Type B pancreatic cell (in vitro differentiated cells): ENCODE results near the gene NME3. TPM values are rescaled to one million over a fixed set of nuclear protein-coding genes. Genes with fewer than 3 reads are reported as not detected.
A peak's percentile ranks its signal among the peaks of the same experiment; 100 is the strongest.

ENCODE experiments used
- DNase-seq: peaks from one replicate; pipeline ENCODE4 v3.0.0; 2021; ENCODE audit warnings: mixed read lengths; ENCODE audit not compliant: unreplicated experiment; ENCODE audit errors: extremely low spot score
- H3K27ac Mint-ChIP-seq: 2 replicates; pipeline ENCODE4 v1.8.0; 2021; ENCODE audit warnings: mild to moderate bottlenecking, mixed read lengths
- H3K27me3 Mint-ChIP-seq: 2 replicates; pipeline ENCODE4 v1.8.0; 2021; ENCODE audit warnings: mixed read lengths
- H3K36me3 Mint-ChIP-seq: 2 replicates; pipeline ENCODE4 v1.8.0; 2021; ENCODE audit warnings: mixed read lengths
- H3K4me1 Mint-ChIP-seq: one replicate; pipeline ENCODE4 v1.8.0; 2021; ENCODE audit warnings: mixed read lengths; ENCODE audit not compliant: unreplicated experiment
- H3K4me3 Mint-ChIP-seq: 2 replicates; pipeline ENCODE4 v1.8.0; 2021; ENCODE audit warnings: mild to moderate bottlenecking, mixed read lengths
- H3K9me3 Mint-ChIP-seq: 2 replicates; pipeline ENCODE4 v1.8.0; 2021; ENCODE audit warnings: mixed read lengths
- CTCF ChIP-seq: fragments of 200-600 bp; sonication (generic); conservative IDR thresholded peaks from 2 replicates; pipeline ENCODE4 v1.5.0; 2021; ENCODE audit warnings: antibody characterized with exemption, mild to moderate bottlenecking
- total RNA-seq: library from RNA; stranded (reverse); gene quantifications from 2 replicates; pipeline ENCODE4 v1.2.1, GENCODE V29; 2021; ENCODE audit warnings: low replicate concordance

Gene NME3
- total RNA-seq, 1 donor from 2014 or later, result 55.9 TPM

- H3K4me3 Mint-ChIP-seq, result no peak overlapping the region
Measured at GRCh38 chr16:1745181-1745899, 26.0 kb downstream of the NME3 start.

GRCh38 chr16:1744338-1744840 is 27.0 kb downstream of the NME3 start:
- no peak for DNase-seq
- H3K27ac Mint-ChIP-seq, result no peak overlapping the region
- H3K4me3 Mint-ChIP-seq, result no peak overlapping the region
- no peak for TF ChIP-seq CTCF
- no peaks in the 10 kb centered on the region for H3K36me3 Mint-ChIP-seq
- H3K9me3 Mint-ChIP-seq, result no peaks in the 10 kb centered on the region
- H3K27me3 Mint-ChIP-seq, result no peaks in the 10 kb centered on the region
- H3K4me1 Mint-ChIP-seq, result no peaks in the 10 kb centered on the region

More at GRCh38 chr16:1745181-1745899, 26.0 kb downstream of the NME3 start:
- peak overlapping the region; percentile 41 for H3K27ac Mint-ChIP-seq
- H3K9me3 Mint-ChIP-seq, result no peaks in the 10 kb centered on the region
- TF ChIP-seq CTCF, result no peak
- no peaks in the 10 kb centered on the region for H3K36me3 Mint-ChIP-seq
- no peaks in the 10 kb centered on the region for H3K27me3 Mint-ChIP-seq
- no peak for DNase-seq
- no peaks in the 10 kb centered on the region for H3K4me1 Mint-ChIP-seq

GRCh38 chr16:1743376-1744337 is 27.7 kb downstream of the NME3 start:
- H3K4me3 Mint-ChIP-seq, result no peak overlapping the region
- no peak overlapping the region for H3K27ac Mint-ChIP-seq
- TF ChIP-seq CTCF, result no peak
- peak; percentile 67 for DNase-seq
- no peaks in the 10 kb centered on the region for H3K9me3 Mint-ChIP-seq
- H3K27me3 Mint-ChIP-seq, result no peaks in the 10 kb centered on the region
- no peaks in the 10 kb centered on the region for H3K4me1 Mint-ChIP-seq
- H3K36me3 Mint-ChIP-seq, result no peaks in the 10 kb centered on the region

- no peak for DNase-seq
- TF ChIP-seq CTCF, result no peak
- no peaks in the 10 kb centered on the region for H3K27me3 Mint-ChIP-seq
- no peaks in the 10 kb centered on the region for H3K9me3 Mint-ChIP-seq
- no peak overlapping the region for H3K27ac Mint-ChIP-seq
- H3K4me3 Mint-ChIP-seq, result no peak overlapping the region
- no peaks in the 10 kb centered on the region for H3K36me3 Mint-ChIP-seq
- no peaks in the 10 kb centered on the region for H3K4me1 Mint-ChIP-seq
Measured at GRCh38 chr16:1741553-1742165, 29.7 kb downstream of the NME3 start.

- Mint-ChIP-seq H3K36me3 (no peaks in the 10 kb centered on the region), H3K27ac (no peak overlapping the region), H3K9me3 (no peaks in the 10 kb centered on the region), H3K27me3 (no peaks in the 10 kb centered on the region), H3K4me1 (no peaks in the 10 kb centered on the region), H3K4me3 (no peak overlapping the region)
- TF ChIP-seq CTCF, result no peak
- peak; percentile 67 for DNase-seq
Measured at GRCh38 chr16:1740781-1741490, 30.4 kb downstream of the NME3 start.
